Activated T-cell treated with anti-CD3 and anti-CD28 coated beads for 24 hours (primary cell): ENCODE results near the gene IGF1.
"Not testable (repeated sequence)": the region's sequence is repeated elsewhere in the genome, so short reads cannot be mapped to it uniquely, and the experiment has no call there.

ENCODE experiments used
- DNase-seq: peaks from one replicate; pipeline ENCODE4 v3.0.0-alpha.2; 2020; ENCODE audit warnings: low read depth

IGF1 gene

GRCh38 chr12:102379346-102380162, 100.8 kb downstream of the IGF1 start:
- DNase-seq: no peak

GRCh38 chr12:102376781-102377180, 103.6 kb downstream of the IGF1 start:
- no peak for DNase-seq

GRCh38 chr12:102376181-102376747, 104.1 kb downstream of the IGF1 start:
- DNase-seq: no peak

GRCh38 chr12:102374190-102374589, 106.2 kb downstream of the IGF1 start:
- no peak for DNase-seq

- no peak for DNase-seq
These were observed 108.3 kb downstream of the IGF1 start for GRCh38 chr12:102372087-102372486.

GRCh38 chr12:102371165-102371564, 109.2 kb downstream of the IGF1 start:
- no peak for DNase-seq

- no peak for DNase-seq
These were observed 110.5 kb downstream of the IGF1 start for GRCh38 chr12:102369876-102370275.

GRCh38 chr12:102365365-102365764, 115.0 kb downstream of the IGF1 start:
- no peak for DNase-seq

GRCh38 chr12:102364709-102365108, 115.7 kb downstream of the IGF1 start:
- DNase-seq: no peak

- no peak for DNase-seq
These were observed 123.7 kb downstream of the IGF1 start for GRCh38 chr12:102356690-102357089.

GRCh38 chr12:102354281-102354680, 126.1 kb downstream of the IGF1 start:
- DNase-seq: not testable (repeated sequence)

- DNase-seq: no peak
These were observed 129.0 kb downstream of the IGF1 start for GRCh38 chr12:102351322-102351721.

GRCh38 chr12:102350070-102350469, 130.3 kb downstream of the IGF1 start:
- DNase-seq: no peak

GRCh38 chr12:102349079-102349478, 131.3 kb downstream of the IGF1 start:
- no peak for DNase-seq

GRCh38 chr12:102347811-102348210, 132.6 kb downstream of the IGF1 start:
- DNase-seq: no peak
